ACHN (cell line): Measurements from ENCODE around the gene SLC29A4.
"Not testable (repeated sequence)": the region's sequence is repeated elsewhere in the genome, so short reads cannot be mapped to it uniquely, and the experiment has no call there.

ENCODE experiments used
- DNase-seq: peaks from one replicate; pipeline ENCODE4 v3.0.0-alpha.2; 2015
- in situ Hi-C: cut with HindIII; loops from 2 replicates; pipeline ENCODE4 v1.10.0; 2017; ENCODE audit warnings: low sequenced_read_pairs, low pct_ligation_motif_present, low pct_unique_long_range_greater_than_20kb

SLC29A4 gene

GRCh38 chr7:5289355-5289754 lies 6.6 kb downstream of the SLC29A4 start:
- no peak for DNase-seq
- in situ Hi-C loops, result no loop called here

GRCh38 chr7:5291301-5291700 lies 8.6 kb downstream of the SLC29A4 start:
- no peak for DNase-seq
- in situ Hi-C loops, result no loop called here

GRCh38 chr7:5291711-5292335 lies 9.1 kb downstream of the SLC29A4 start:
- in situ Hi-C loops, DNase-seq: not testable (repeated sequence)

GRCh38 chr7:5294169-5294987 lies 11.6 kb downstream of the SLC29A4 start:
- no peak for DNase-seq
- in situ Hi-C loops, result no loop called here

DNA sequence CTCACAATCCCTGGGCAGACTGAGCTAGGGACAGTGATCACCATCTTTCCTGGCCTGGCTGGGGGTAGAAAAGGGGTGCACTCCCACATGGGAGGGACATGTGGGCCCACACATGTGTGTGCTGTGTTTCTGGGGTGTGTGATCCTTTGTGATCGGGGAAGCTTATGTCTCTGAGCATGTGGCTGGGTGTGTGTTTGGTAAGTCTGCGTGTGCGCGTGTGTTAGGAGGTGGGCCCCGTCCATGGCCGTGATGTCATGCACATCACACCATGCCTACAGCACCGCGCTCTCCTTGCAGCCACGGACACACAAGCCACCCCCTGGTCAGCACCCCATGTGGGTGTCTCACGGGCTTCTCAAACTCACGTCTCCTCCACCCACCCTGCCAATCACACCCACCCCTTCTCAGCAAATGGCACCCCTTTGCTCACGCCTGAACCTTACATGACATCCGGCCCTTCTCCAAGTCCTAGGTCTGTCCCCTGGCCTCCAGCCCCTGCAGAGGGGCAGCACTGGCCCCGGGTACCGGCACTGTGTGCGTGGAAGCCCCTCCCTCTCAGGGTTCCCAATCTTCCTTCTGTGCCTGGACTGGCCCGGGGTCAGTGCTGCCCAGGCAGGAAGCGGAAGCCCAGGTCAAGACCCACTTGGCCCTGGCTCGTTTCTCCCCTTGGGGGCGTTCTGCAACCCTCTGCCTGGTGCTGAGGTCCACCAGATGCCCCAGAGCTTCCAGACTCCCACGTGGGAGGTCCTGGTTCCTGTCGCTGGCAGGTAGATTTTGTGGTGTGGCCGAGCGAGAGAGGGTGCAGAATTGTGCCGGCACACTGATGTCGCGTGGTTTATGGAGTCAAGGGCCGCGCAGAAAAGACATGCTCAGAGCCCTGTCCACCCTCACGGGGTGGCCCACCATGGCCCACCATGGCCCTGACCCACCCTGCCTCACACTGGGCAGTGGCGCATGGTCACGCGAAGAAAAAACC lies 12.6 kb downstream of the SLC29A4 start:
- no peak for DNase-seq

GRCh38 chr7:5296015-5296610 lies 13.4 kb downstream of the SLC29A4 start:
- in situ Hi-C loops, result no loop called here
- no peak for DNase-seq

More for the DNA sequence above, 12.6 kb downstream of the SLC29A4 start:
- in situ Hi-C loops, result no loop called here

GRCh38 chr7:5296611-5297226 lies 14.0 kb downstream of the SLC29A4 start:
- in situ Hi-C loops, result no loop called here
- no peak for DNase-seq

DNA sequence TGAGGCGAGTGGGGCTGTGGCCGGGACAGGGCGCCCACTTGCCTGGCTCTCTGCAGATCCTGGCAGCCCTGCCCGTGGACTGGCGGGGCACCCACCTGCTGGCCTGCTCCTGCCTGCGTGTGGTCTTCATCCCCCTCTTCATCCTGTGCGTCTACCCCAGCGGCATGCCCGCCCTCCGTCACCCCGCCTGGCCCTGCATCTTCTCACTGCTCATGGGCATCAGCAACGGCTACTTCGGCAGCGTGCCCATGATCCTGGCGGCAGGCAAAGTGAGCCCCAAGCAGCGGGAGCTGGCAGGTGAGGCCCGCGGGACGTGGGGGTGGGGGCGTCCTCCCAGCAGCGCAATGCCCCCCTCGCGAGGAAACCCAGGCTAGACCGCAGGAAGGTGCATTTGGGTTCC lies 17.6 kb downstream of the SLC29A4 start:
- in situ Hi-C loops, result no loop called here

DNA sequence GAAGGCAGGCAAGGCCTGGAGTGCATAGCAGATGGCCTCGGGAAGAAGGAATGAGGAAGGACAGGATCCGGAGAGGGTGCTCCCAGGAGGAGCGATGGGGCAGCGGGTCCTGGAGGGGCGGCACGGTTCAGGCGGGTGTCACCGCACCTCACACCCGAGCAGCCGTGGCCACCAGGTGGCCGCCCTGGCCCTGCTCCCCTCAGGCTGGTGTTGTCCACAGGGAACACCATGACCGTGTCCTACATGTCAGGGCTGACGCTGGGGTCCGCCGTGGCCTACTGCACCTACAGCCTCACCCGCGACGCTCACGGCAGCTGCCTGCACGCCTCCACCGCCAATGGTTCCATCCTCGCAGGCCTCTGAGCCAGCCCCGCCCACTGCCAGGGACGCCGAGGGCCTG lies 19.8 kb downstream of the SLC29A4 start:
- in situ Hi-C loops, result no loop called here
- DNase-seq, result no peak

More for the DNA sequence above, 17.6 kb downstream of the SLC29A4 start:
- DNase-seq, result no peak

DNA sequence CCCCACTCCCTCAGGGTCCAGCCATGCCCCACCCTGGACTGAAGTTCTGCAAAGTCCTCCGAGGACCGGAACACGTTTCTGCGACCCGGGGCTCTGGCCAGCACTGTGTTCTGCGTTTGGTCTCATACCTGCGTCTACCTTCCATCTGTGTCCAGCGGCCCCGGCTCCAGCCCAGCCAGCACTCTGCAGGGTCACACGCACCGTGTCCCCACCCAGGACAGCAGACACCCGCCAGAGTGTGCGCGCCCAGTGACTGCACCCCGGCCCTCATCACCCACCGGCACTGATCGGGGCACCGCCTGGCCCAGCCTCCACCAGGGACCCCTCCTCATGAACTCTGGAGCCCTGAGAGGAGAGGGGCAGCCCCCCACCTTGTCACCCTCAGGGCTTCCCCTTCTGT lies 20.3 kb downstream of the SLC29A4 start:
- in situ Hi-C loops, result no loop called here
- no peak for DNase-seq

DNA sequence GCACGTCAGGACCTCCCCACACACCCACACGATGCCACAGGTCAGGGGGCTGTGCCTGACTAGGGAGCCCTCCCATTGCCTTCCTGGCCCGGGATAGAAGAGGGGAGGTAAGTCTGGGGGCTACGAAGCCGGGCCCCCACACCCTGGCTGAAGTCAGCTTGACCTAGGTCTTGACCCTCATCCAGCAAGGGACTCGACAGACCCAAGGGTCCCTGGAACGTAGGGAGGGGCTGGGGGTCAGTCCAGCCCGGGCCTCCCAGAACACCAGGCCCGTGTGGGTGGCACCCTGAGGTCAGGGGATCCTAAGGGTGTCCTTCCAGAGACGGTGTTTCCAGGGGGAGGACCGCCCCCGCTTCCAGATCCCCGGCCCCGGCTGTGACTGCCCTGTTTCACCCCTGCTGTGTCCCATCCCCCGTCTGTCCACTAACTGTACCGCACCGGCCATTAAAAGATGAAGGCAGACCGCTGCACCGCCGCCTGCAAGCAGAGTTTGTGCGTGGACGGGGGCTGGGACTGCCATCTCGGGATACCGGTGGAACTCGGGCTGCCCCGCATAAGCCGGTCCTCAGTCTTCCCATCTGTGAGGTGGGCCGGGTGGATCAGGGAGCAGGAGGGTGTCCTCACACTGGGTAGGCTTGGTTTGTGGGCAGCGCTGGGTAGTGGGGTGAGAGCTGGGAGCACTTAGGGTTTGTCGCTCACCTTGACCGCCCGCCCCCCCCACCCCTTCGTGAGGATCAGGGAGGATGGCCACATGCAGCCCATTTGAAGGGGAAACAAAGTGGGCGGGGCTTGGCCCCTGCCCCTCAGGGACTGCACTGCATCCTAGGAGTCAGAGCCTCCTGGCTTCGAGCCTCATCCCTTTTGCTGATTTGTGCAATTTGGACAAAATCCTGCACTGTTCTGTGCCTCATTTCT lies 21.1 kb downstream of the SLC29A4 start:
- in situ Hi-C loops, result no loop called here
- DNase-seq, result no peak

DNA sequence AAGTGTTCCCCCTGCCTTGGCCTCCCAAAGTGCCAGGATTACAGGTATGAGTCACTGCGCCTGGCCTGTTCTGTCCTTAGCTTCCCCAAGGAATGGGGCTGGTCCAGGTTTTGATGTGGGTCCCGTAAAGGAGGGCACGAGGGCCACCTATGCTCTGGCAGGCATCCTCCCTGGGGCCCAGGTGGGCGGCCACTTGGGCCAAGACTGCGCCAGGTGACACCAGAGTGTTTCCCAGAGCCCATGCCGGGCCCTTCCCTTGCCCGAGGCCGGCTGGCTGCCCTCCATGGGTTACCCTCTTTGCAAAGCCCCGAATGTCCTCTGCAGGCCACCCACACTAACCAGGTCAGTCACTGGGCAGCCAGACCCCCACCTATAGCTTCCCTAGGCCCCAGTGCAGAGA lies 22.3 kb downstream of the SLC29A4 start:
- DNase-seq, in situ Hi-C loops: not testable (repeated sequence)

GRCh38 chr7:5307221-5308142 lies 24.7 kb downstream of the SLC29A4 start:
- in situ Hi-C loops, DNase-seq: not testable (repeated sequence)

DNA sequence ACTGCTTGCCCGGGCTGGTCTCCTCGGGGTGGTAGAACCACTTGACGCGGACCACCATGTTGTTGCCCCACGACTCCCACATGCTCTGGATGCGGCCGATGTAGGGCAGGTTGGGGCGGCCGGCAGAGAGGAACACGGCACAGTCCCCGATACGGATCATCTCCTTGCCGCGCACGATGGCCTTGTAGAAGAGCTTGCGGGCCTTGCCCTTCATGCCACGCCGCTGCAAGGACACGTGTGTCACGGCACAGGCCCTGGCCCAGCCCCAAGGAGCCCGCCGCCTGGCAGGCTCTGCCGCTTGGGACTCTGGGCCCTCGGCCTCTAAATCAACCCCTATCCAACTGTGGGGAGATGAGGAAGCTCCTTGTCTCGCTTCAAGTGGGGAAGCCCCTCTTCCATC lies 26.4 kb downstream of the SLC29A4 start:
- no peak for DNase-seq
- in situ Hi-C loops, result no loop called here

- DNase-seq, result no peak
- in situ Hi-C loops, result no loop called here
Measured at GRCh38 chr7:5310822-5311405, 28.2 kb downstream of the SLC29A4 start.
